Colonic mucosa (tissue), 4 donors: ENCODE results near the gene ERN1. TPM values are rescaled to one million over a fixed set of nuclear protein-coding genes. Genes with fewer than 3 reads are reported as not detected.

Experiments
- DNase-seq: peaks from one replicate; pipeline ENCODE4 v3.0.0-alpha.2; 2020
- H3K27ac ChIP-seq: fragments of 200-600 bp; one replicate; pipeline ENCODE4 v1.8.0; 2021
- H3K27me3 ChIP-seq: fragments of 200-600 bp; one replicate; pipeline ENCODE4 v1.8.0; 2021
- H3K36me3 ChIP-seq: fragments of 200-600 bp; one replicate; pipeline ENCODE4 v1.8.0; 2021
- H3K4me1 ChIP-seq: fragments of 200-600 bp; one replicate; pipeline ENCODE4 v1.8.0; 2021; ENCODE audit warnings: mild to moderate bottlenecking
- H3K4me3 ChIP-seq: fragments of 200-600 bp; one replicate; pipeline ENCODE4 v1.8.0; 2021
- H3K9ac ChIP-seq, 2 donors: one replicate each; pipeline ENCODE4 v1.7.0; 2013; ENCODE audit warnings: control low read depth in 2 of 2, low read depth in 2 of 2, low read length in 2 of 2
- H3K9me3 ChIP-seq: fragments of 200-600 bp; one replicate; pipeline ENCODE4 v1.8.0; 2021
- CTCF ChIP-seq: fragments of 200-600 bp; IDR thresholded peaks from one replicate; pipeline ENCODE4 v1.8.0; 2022; ENCODE audit warnings: antibody characterized with exemption, mild to moderate bottlenecking
- intact Hi-C: fragments of 100-400 bp; cut with DNase I; formaldehyde crosslinking; loops from one replicate; pipeline ENCODE4 v1.14.1; 2022
- total RNA-seq, 2 donors: library from RNA; stranded (reverse); fragmentation: NEBNext Ultra II Directional in 1 of 2; extraction: Animal tissue kit (Norgen Biotek cat#: 25700) in 1 of 2; gene quantifications; one replicate each; pipeline ENCODE4 v1.2.1, GENCODE V29; 2021
- donor health status: healthy.
- donor health status: DM: no; HTN: no; CAD: no.
- donor health status: DM: no; HTN: no; CAD: no.

ERN1 gene
- total RNA-seq, 2 donors from 2014 or later, result 19.2 to 19.6 TPM

GRCh38 chr17:64040206-64040605 lies 89.7 kb downstream of the ERN1 start:
- intact Hi-C loops, result no loop called here
- Histone ChIP-seq H3K4me3 (no peak overlapping the region), H3K9me3 (no peaks in the 10 kb centered on the region), H3K9ac (no peak overlapping the region), H3K4me1 (no peaks in the 10 kb centered on the region), H3K36me3 (peaks cover 16% of the 10 kb centered on the region), H3K27me3 (no peaks in the 10 kb centered on the region), H3K27ac (no peak overlapping the region)
- no peak for TF ChIP-seq CTCF
- DNase-seq, result peak; percentile 45

- intact Hi-C loops, result no loop called here
Measured at GRCh38 chr17:64039106-64039400, 90.9 kb downstream of the ERN1 start.

GRCh38 chr17:64038331-64039105 lies 91.4 kb downstream of the ERN1 start:
- no peaks in the 10 kb centered on the region for H3K4me1 ChIP-seq
- H3K9me3 ChIP-seq, result no peaks in the 10 kb centered on the region
- no peak overlapping the region for H3K9ac ChIP-seq
- DNase-seq, result no peak
- peaks cover 1% of the 10 kb centered on the region for H3K36me3 ChIP-seq
- no peak overlapping the region for H3K27ac ChIP-seq
- no peaks in the 10 kb centered on the region for H3K27me3 ChIP-seq
- intact Hi-C loops, result no loop called here
- TF ChIP-seq CTCF, result no peak
- no peak overlapping the region for H3K4me3 ChIP-seq

More at GRCh38 chr17:64039106-64039400, 90.9 kb downstream of the ERN1 start:
- no peaks in the 10 kb centered on the region for H3K4me1 ChIP-seq
- no peak overlapping the region for H3K9ac ChIP-seq
- DNase-seq, result no peak
- no peaks in the 10 kb centered on the region for H3K9me3 ChIP-seq
- no peak overlapping the region for H3K4me3 ChIP-seq
- TF ChIP-seq CTCF, result no peak
- no peak overlapping the region for H3K27ac ChIP-seq
- no peaks in the 10 kb centered on the region for H3K27me3 ChIP-seq
- H3K36me3 ChIP-seq, result peaks cover 7% of the 10 kb centered on the region

- no peak for DNase-seq
Measured at GRCh38 chr17:64037802-64038201, 92.1 kb downstream of the ERN1 start.

GRCh38 chr17:64037180-64037579 lies 92.8 kb downstream of the ERN1 start:
- Histone ChIP-seq H3K27me3 (no peaks in the 10 kb centered on the region), H3K9me3 (no peaks in the 10 kb centered on the region), H3K27ac (no peak overlapping the region), H3K4me1 (no peaks in the 10 kb centered on the region), H3K9ac (no peak overlapping the region), H3K36me3 (no peaks in the 10 kb centered on the region), H3K4me3 (no peak overlapping the region)
- TF ChIP-seq CTCF, result no peak
- intact Hi-C loops, result no loop called here
- no peak for DNase-seq

More at GRCh38 chr17:64037802-64038201, 92.1 kb downstream of the ERN1 start:
- Histone ChIP-seq H3K27ac (no peak overlapping the region), H3K4me3 (no peak overlapping the region), H3K9ac (no peak overlapping the region), H3K4me1 (no peaks in the 10 kb centered on the region), H3K27me3 (no peaks in the 10 kb centered on the region), H3K36me3 (no peaks in the 10 kb centered on the region), H3K9me3 (no peaks in the 10 kb centered on the region)
- intact Hi-C loops, result no loop called here
- TF ChIP-seq CTCF, result no peak
